ENCODE data around the gene SFT2D1. TPM values are rescaled to one million over a fixed set of nuclear protein-coding genes. Genes with fewer than 3 reads are reported as not detected.

Gene SFT2D1
- total and polyA plus RNA-seq, 9 of the 15 experiments (the other 6 are each of a cell fraction or from before 2014, with no cell fraction given): 54.4 to 140 (median 74.6) TPM

DNA sequence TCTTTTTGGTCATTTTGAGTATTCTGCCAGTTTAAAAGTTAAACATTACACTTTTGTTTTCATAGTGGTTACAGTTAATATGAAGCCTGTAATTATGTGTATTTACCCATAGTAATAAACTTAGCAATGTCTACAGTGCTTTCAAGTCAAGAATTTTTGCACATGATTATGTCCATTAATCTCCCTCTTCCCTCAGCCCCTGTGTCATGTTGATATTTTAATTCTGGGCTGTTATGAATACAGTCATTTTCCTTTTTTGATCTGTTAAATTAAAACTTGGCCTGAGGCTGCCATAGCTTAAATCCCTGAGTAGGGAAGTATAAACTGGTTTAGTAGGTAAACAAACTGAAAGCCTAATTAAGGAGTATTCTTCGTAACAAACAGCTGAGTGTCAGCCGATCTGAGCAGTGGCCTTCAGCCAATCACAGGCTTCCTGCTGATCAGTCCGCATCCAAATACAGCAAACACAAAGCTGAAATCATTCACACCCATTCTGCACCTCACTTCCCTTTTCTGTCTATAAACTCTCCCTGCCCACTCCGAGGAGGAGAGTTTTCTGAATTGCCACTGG lies 9.5 kb upstream of the SFT2D1 start (continued):
- TF ChIP-seq ZNF561 (CRISPR knock-in tag; conservative IDR thresholded peaks at IDR 0.05): no peak
- TF ChIP-seq, protein P1, sequence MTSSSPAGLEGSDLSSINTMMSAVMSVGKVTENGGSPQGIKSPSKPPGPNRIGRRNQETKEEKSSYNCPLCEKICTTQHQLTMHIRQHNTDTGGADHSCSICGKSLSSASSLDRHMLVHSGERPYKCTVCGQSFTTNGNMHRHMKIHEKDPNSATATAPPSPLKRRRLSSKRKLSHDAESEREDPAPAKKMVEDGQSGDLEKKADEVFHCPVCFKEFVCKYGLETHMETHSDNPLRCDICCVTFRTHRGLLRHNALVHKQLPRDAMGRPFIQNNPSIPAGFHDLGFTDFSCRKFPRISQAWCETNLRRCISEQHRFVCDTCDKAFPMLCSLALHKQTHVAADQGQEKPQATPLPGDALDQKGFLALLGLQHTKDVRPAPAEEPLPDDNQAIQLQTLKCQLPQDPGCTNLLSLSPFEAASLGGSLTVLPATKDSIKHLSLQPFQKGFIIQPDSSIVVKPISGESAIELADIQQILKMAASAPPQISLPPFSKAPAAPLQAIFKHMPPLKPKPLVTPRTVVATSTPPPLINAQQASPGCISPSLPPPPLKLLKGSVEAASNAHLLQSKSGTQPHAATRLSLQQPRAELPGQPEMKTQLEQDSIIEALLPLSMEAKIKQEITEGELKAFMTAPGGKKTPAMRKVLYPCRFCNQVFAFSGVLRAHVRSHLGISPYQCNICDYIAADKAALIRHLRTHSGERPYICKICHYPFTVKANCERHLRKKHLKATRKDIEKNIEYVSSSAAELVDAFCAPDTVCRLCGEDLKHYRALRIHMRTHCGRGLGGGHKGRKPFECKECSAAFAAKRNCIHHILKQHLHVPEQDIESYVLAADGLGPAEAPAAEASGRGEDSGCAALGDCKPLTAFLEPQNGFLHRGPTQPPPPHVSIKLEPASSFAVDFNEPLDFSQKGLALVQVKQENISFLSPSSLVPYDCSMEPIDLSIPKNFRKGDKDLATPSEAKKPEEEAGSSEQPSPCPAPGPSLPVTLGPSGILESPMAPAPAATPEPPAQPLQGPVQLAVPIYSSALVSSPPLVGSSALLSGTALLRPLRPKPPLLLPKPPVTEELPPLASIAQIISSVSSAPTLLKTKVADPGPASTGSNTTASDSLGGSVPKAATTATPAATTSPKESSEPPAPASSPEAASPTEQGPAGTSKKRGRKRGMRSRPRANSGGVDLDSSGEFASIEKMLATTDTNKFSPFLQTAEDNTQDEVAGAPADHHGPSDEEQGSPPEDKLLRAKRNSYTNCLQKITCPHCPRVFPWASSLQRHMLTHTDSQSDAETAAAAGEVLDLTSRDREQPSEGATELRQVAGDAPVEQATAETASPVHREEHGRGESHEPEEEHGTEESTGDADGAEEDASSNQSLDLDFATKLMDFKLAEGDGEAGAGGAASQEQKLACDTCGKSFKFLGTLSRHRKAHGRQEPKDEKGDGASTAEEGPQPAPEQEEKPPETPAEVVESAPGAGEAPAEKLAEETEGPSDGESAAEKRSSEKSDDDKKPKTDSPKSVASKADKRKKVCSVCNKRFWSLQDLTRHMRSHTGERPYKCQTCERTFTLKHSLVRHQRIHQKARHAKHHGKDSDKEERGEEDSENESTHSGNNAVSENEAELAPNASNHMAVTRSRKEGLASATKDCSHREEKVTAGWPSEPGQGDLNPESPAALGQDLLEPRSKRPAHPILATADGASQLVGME (CRISPR knock-in tag; IDR thresholded peaks at IDR 0.05): no peak
- peak; percentile 98 for TF ChIP-seq SPI1 (IDR thresholded peaks at IDR 0.05; ENCODE audit: borderline replicate concordance, low read depth, low read length)
- TF ChIP-seq, protein P2, sequence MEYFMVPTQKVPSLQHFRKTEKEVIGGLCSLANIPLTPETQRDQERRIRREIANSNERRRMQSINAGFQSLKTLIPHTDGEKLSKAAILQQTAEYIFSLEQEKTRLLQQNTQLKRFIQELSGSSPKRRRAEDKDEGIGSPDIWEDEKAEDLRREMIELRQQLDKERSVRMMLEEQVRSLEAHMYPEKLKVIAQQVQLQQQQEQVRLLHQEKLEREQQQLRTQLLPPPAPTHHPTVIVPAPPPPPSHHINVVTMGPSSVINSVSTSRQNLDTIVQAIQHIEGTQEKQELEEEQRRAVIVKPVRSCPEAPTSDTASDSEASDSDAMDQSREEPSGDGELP (CRISPR knock-in tag; IDR thresholded peaks at IDR 0.05; ENCODE audit: borderline replicate concordance): peak; percentile 70
- no peak for TF ChIP-seq WHSC1 (IDR thresholded peaks at IDR 0.05; ENCODE audit: low read length)
- TF ChIP-seq, protein P3, sequence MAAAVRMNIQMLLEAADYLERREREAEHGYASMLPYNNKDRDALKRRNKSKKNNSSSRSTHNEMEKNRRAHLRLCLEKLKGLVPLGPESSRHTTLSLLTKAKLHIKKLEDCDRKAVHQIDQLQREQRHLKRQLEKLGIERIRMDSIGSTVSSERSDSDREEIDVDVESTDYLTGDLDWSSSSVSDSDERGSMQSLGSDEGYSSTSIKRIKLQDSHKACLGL (CRISPR knock-in tag; IDR thresholded peaks at IDR 0.05; ENCODE audit: borderline replicate concordance, poor library complexity, severe bottlenecking): no peak
- TF ChIP-seq STAT5A (IDR thresholded peaks at IDR 0.05; ENCODE audit: borderline replicate concordance, low read length): no peak
- TF ChIP-seq, protein P4, sequence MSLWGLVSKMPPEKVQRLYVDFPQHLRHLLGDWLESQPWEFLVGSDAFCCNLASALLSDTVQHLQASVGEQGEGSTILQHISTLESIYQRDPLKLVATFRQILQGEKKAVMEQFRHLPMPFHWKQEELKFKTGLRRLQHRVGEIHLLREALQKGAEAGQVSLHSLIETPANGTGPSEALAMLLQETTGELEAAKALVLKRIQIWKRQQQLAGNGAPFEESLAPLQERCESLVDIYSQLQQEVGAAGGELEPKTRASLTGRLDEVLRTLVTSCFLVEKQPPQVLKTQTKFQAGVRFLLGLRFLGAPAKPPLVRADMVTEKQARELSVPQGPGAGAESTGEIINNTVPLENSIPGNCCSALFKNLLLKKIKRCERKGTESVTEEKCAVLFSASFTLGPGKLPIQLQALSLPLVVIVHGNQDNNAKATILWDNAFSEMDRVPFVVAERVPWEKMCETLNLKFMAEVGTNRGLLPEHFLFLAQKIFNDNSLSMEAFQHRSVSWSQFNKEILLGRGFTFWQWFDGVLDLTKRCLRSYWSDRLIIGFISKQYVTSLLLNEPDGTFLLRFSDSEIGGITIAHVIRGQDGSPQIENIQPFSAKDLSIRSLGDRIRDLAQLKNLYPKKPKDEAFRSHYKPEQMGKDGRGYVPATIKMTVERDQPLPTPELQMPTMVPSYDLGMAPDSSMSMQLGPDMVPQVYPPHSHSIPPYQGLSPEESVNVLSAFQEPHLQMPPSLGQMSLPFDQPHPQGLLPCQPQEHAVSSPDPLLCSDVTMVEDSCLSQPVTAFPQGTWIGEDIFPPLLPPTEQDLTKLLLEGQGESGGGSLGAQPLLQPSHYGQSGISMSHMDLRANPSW (CRISPR knock-in tag; IDR thresholded peaks at IDR 0.05): no peak
- TF ChIP-seq SMAD1 (IDR thresholded peaks at IDR 0.05; ENCODE audit: low read depth, low read length, partially characterized antibody): no peak
- TF ChIP-seq SOX6 (IDR thresholded peaks at IDR 0.05): peak; percentile 17; the same call in 1 of the 2 replicates
- no peak for TF ChIP-seq TOE1 (IDR thresholded peaks at IDR 0.05; ENCODE audit: borderline replicate concordance)
- TF ChIP-seq TOE1 (CRISPR knock-in tag; IDR thresholded peaks at IDR 0.05; ENCODE audit: borderline replicate concordance, low read depth): no peak
- TF ChIP-seq, protein P5, sequence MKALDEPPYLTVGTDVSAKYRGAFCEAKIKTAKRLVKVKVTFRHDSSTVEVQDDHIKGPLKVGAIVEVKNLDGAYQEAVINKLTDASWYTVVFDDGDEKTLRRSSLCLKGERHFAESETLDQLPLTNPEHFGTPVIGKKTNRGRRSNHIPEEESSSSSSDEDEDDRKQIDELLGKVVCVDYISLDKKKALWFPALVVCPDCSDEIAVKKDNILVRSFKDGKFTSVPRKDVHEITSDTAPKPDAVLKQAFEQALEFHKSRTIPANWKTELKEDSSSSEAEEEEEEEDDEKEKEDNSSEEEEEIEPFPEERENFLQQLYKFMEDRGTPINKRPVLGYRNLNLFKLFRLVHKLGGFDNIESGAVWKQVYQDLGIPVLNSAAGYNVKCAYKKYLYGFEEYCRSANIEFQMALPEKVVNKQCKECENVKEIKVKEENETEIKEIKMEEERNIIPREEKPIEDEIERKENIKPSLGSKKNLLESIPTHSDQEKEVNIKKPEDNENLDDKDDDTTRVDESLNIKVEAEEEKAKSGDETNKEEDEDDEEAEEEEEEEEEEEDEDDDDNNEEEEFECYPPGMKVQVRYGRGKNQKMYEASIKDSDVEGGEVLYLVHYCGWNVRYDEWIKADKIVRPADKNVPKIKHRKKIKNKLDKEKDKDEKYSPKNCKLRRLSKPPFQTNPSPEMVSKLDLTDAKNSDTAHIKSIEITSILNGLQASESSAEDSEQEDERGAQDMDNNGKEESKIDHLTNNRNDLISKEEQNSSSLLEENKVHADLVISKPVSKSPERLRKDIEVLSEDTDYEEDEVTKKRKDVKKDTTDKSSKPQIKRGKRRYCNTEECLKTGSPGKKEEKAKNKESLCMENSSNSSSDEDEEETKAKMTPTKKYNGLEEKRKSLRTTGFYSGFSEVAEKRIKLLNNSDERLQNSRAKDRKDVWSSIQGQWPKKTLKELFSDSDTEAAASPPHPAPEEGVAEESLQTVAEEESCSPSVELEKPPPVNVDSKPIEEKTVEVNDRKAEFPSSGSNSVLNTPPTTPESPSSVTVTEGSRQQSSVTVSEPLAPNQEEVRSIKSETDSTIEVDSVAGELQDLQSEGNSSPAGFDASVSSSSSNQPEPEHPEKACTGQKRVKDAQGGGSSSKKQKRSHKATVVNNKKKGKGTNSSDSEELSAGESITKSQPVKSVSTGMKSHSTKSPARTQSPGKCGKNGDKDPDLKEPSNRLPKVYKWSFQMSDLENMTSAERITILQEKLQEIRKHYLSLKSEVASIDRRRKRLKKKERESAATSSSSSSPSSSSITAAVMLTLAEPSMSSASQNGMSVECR (CRISPR knock-in tag; IDR thresholded peaks at IDR 0.05): no peak
